GM18858 (cell line): ENCODE measurements around the gene PROKR1.
"Not testable (repeated sequence)": the region's sequence is repeated elsewhere in the genome, so short reads cannot be mapped to it uniquely, and the experiment has no call there.

Experiments used
- ATAC-seq: cut with Tn5 transposase; IDR thresholded peaks from one replicate; pipeline ENCODE4 v1.9.1; 2021; ENCODE audit not compliant: unreplicated experiment

Gene PROKR1

GRCh38 chr2:68653538-68653982 lies 10.2 kb downstream of the PROKR1 start:
- peak; percentile 84 for ATAC-seq

- no peak for ATAC-seq
Measured at GRCh38 chr2:68658266-68658665, 14.9 kb downstream of the PROKR1 start.

GRCh38 chr2:68659081-68659480 lies 15.7 kb downstream of the PROKR1 start:
- no peak for ATAC-seq

- ATAC-seq = no peak
Measured at GRCh38 chr2:68660658-68661057, 17.3 kb downstream of the PROKR1 start.

GRCh38 chr2:68662466-68662865 lies 19.1 kb downstream of the PROKR1 start:
- ATAC-seq = no peak

GRCh38 chr2:68663371-68664156 lies 20.2 kb downstream of the PROKR1 start:
- no peak for ATAC-seq

GRCh38 chr2:68667371-68667770 lies 24.0 kb downstream of the PROKR1 start:
- no peak for ATAC-seq

GRCh38 chr2:68669651-68670050 lies 26.3 kb downstream of the PROKR1 start:
- ATAC-seq = no peak

- ATAC-seq = no peak
Measured at GRCh38 chr2:68671961-68672360, 28.6 kb downstream of the PROKR1 start.

GRCh38 chr2:68673631-68674030 lies 30.3 kb downstream of the PROKR1 start:
- ATAC-seq = no peak

- ATAC-seq = no peak
Measured at GRCh38 chr2:68675470-68675869, 32.1 kb downstream of the PROKR1 start.

GRCh38 chr2:68677837-68678236 lies 34.5 kb downstream of the PROKR1 start:
- ATAC-seq = not testable (repeated sequence)

- ATAC-seq = not testable (repeated sequence)
Measured at GRCh38 chr2:68679166-68679916, 36.0 kb downstream of the PROKR1 start.

- not testable (repeated sequence) for ATAC-seq
Measured at GRCh38 chr2:68679917-68680267, 36.5 kb downstream of the PROKR1 start.

- no peak for ATAC-seq
Measured at GRCh38 chr2:68684197-68684596, 40.8 kb downstream of the PROKR1 start.

- ATAC-seq = no peak
Measured at GRCh38 chr2:68686178-68686577, 42.8 kb downstream of the PROKR1 start.

GRCh38 chr2:68687018-68687417 lies 43.6 kb downstream of the PROKR1 start:
- no peak for ATAC-seq

GRCh38 chr2:68689553-68690537 lies 46.5 kb downstream of the PROKR1 start:
- peak; percentile 90 for ATAC-seq

- no peak for ATAC-seq
Measured at GRCh38 chr2:68690851-68691250, 47.5 kb downstream of the PROKR1 start.

GRCh38 chr2:68692511-68692910 lies 49.1 kb downstream of the PROKR1 start:
- no peak for ATAC-seq

GRCh38 chr2:68693951-68694350 lies 50.6 kb downstream of the PROKR1 start:
- no peak for ATAC-seq
